Amniotic epithelial cell (primary cell): Measurements from ENCODE around the gene STS.
A peak's percentile ranks its signal among the peaks of the same experiment; 100 is the strongest.

ENCODE experiments used
- DNase-seq: peaks from one replicate; pipeline ENCODE4 v3.0.0-alpha.2; 2010; ENCODE audit warnings: low read depth

The STS gene

GRCh38 chrX:7179446-7179845 is 31.9 kb downstream of the STS start:
- no peak for DNase-seq

- DNase-seq, result no peak
Measured at GRCh38 chrX:7184816-7185215, 37.3 kb downstream of the STS start.

- no peak for DNase-seq
Measured at GRCh38 chrX:7188672-7189071, 41.2 kb downstream of the STS start.

- DNase-seq, result no peak
Measured at GRCh38 chrX:7190157-7190556, 42.6 kb downstream of the STS start.

- peak; percentile 0 for DNase-seq
Measured at GRCh38 chrX:7191681-7192110, 44.2 kb downstream of the STS start.

GRCh38 chrX:7192871-7193270 is 45.4 kb downstream of the STS start:
- no peak for DNase-seq

GRCh38 chrX:7194606-7195005 is 47.1 kb downstream of the STS start:
- DNase-seq, result no peak
